IMR-90 (cell line): Measurements from ENCODE around the gene YTHDC2. TPM values are rescaled to one million over a fixed set of nuclear protein-coding genes. Genes with fewer than 3 reads are reported as not detected.
A peak's percentile ranks its signal among the peaks of the same experiment; 100 is the strongest.

Experiments
- ATAC-seq: fragments of 200-7000 bp; cut with Tn5 transposase; 2 replicates; pipeline ENCODE4 v1.9.1; 2020; ENCODE audit warnings: low read depth, mild to moderate bottlenecking, moderate library complexity
- BruUV-seq: library from RNA; stranded (reverse); fragments of 400-500 nt; replicated peaks from 2 replicates; lab custom pipeline; 2021; lab: Mats Ljungman, UMichigan
- CTCF ChIA-PET: fragments of 300-600 bp; formaldehyde crosslinking; extraction: SDS; loops from one replicate; lab custom pipeline; 2021; ENCODE audit warnings: antibody characterized with exemption; lab: Yijun Ruan, JAX
- POLR2A ChIA-PET: fragments of 300-600 bp; sonication (Branson Sonifier 250); formaldehyde crosslinking; loops from one replicate; lab custom pipeline; 2022; ENCODE audit warnings: antibody characterized with exemption; ENCODE audit not compliant: unreplicated experiment; lab: Charles Lee
- DNase-seq: peaks from one replicate; pipeline ENCODE4 v3.0.0; 2013
- H2AFZ ChIP-seq: replicated peaks from 2 replicates; pipeline ENCODE3; 2013; ENCODE audit warnings: low read length, mild to moderate bottlenecking; ENCODE audit not compliant: poor library complexity
- H2AK5ac ChIP-seq: 2 replicates; pipeline ENCODE4 v1.6.1; 2013; ENCODE audit warnings: low read depth, low read length, inconsistent platforms
- H2AK9ac ChIP-seq: replicated peaks from 2 replicates; pipeline ENCODE3; 2013; ENCODE audit warnings: mild to moderate bottlenecking, low read depth, low read length, moderate library complexity; ENCODE audit not compliant: poor library complexity
- H2BK120ac ChIP-seq: 2 replicates; pipeline ENCODE4 v1.6.1; 2013; ENCODE audit warnings: low read depth, low read length, inconsistent platforms
- H2BK15ac ChIP-seq: 3 replicates; pipeline ENCODE4 v1.6.1; 2013; ENCODE audit warnings: low read depth, low read length, inconsistent platforms
- H2BK20ac ChIP-seq: 2 replicates; pipeline ENCODE4 v1.6.1; 2013; ENCODE audit warnings: low read depth, mild to moderate bottlenecking, inconsistent platforms, low read length, moderate library complexity
- H2BK5ac ChIP-seq: 2 replicates; pipeline ENCODE4 v1.6.1; 2013; ENCODE audit warnings: mild to moderate bottlenecking, low read depth, low read length, inconsistent platforms; ENCODE audit not compliant: poor library complexity, severe bottlenecking
- H3K14ac ChIP-seq: replicated peaks from 2 replicates; pipeline ENCODE4 v1.6.1; 2013; ENCODE audit warnings: low read depth, low read length, inconsistent platforms
- H3K18ac ChIP-seq: 2 replicates; pipeline ENCODE4 v1.6.1; 2013; ENCODE audit warnings: low read depth, low read length, control low read depth
- H3K23ac ChIP-seq: 2 replicates; pipeline ENCODE4 v1.6.1; 2013; ENCODE audit warnings: low read depth, low read length, inconsistent platforms
- H3K27ac ChIP-seq: 2 replicates; pipeline ENCODE4 v1.5.1; 2013; ENCODE audit warnings: mild to moderate bottlenecking, control low read depth, low read length; ENCODE audit not compliant: insufficient read depth
- H3K27me3 ChIP-seq: 2 replicates; pipeline ENCODE4 v1.6.1; 2013; ENCODE audit warnings: low read length; ENCODE audit not compliant: control insufficient read depth, insufficient read depth
- H3K36me3 ChIP-seq: 2 replicates; pipeline ENCODE4 v1.6.1; 2013; ENCODE audit warnings: low read length, mixed read lengths; ENCODE audit not compliant: control insufficient read depth, insufficient read depth
- H3K4ac ChIP-seq: 2 replicates; pipeline ENCODE4 v1.6.1; 2013; ENCODE audit warnings: low read depth, low read length, inconsistent platforms
- H3K4me1 ChIP-seq: 2 replicates; pipeline ENCODE4 v1.6.1; 2013; ENCODE audit warnings: low read length, mixed read lengths; ENCODE audit not compliant: control insufficient read depth, insufficient read depth
- H3K4me2 ChIP-seq: 2 replicates; pipeline ENCODE4 v1.6.1; 2013; ENCODE audit warnings: low read depth, mild to moderate bottlenecking, control low read depth, low read length, moderate library complexity
- H3K4me3 ChIP-seq: 2 replicates; pipeline ENCODE4 v1.5.1; 2013; ENCODE audit warnings: low read depth, mild to moderate bottlenecking, control low read depth, low read length, moderate library complexity; ENCODE audit not compliant: insufficient read depth
- H3K56ac ChIP-seq: 2 replicates; pipeline ENCODE4 v1.6.1; 2013; ENCODE audit warnings: low read length, inconsistent platforms; ENCODE audit not compliant: insufficient read depth; ENCODE audit errors: extremely low read depth
- H3K79me1 ChIP-seq, 2 experiments: 2 replicates each; pipeline ENCODE4 v1.6.1; 2013; ENCODE audit warnings: low read length in 2 of 2, inconsistent platforms in 1 of 2, low read depth in 1 of 2
- H3K9ac ChIP-seq: 2 replicates; pipeline ENCODE4 v1.6.1; 2013; ENCODE audit warnings: low read depth, low read length, control low read depth
- H3K9me1 ChIP-seq: 2 replicates; pipeline ENCODE4 v1.6.1; 2013; ENCODE audit warnings: low read length, inconsistent platforms; ENCODE audit not compliant: insufficient read depth
- H3K9me3 ChIP-seq: 2 replicates; pipeline ENCODE4 v1.6.1; 2013; ENCODE audit warnings: low read length; ENCODE audit not compliant: control insufficient read depth, insufficient read depth
- H4K20me1 ChIP-seq: 2 replicates; pipeline ENCODE4 v1.6.1; 2013; ENCODE audit warnings: low read length, inconsistent platforms; ENCODE audit not compliant: insufficient read depth
- H4K5ac ChIP-seq: 2 replicates; pipeline ENCODE4 v1.6.1; 2013; ENCODE audit warnings: mild to moderate bottlenecking, low read depth, low read length, control low read depth
- H4K8ac ChIP-seq, 2 experiments: 2 replicates each; pipeline ENCODE4 v1.6.1; 2013; ENCODE audit warnings: low read depth in 2 of 2, low read length in 2 of 2, control low read depth in 1 of 2, inconsistent platforms in 1 of 2
- H4K91ac ChIP-seq: 2 replicates; pipeline ENCODE4 v1.6.1; 2013; ENCODE audit warnings: low read depth, low read length, inconsistent platforms; ENCODE audit not compliant: insufficient read depth
- ELK1 ChIP-seq: fragments of 150-350 bp; IDR thresholded peaks from 2 replicates; pipeline ENCODE4 v1.6.1; 2016; ENCODE audit warnings: low read depth, mild to moderate bottlenecking, low read length, moderate library complexity, borderline replicate concordance
- MAFK ChIP-seq: IDR thresholded peaks from 2 replicates; pipeline ENCODE4 v1.6.1; 2012; ENCODE audit warnings: low read depth, low read length, improper control_type of control experiment
- WGBS, 2 experiments: methylation state at CpG; one replicate each; pipeline versions ENCODE4 v1.1.5 to v1.1.7; 2013; ENCODE audit warnings: missing lambda C conversion rate in 2 of 2; ENCODE audit not compliant: insufficient read length in 1 of 2; ENCODE audit errors: extremely low coverage in 2 of 2; 5-methylcytosine and 5-hydroxymethylcytosine counted together
- dilution Hi-C: fragments of 300-500 bp; cut with HindIII; formaldehyde crosslinking; loops from one replicate; pipeline ENCODE4 v1.14.3; 2018; ENCODE audit warnings: low sequenced_read_pairs; ENCODE audit not compliant: unreplicated experiment
- in situ Hi-C: fragments of 300-500 bp; cut with MboI; formaldehyde crosslinking; loops from 3 replicates; pipeline ENCODE4 v1.14.3; 2019; ENCODE audit warnings: low sequenced_read_pairs, inconsistent platforms, mixed read lengths
- intact Hi-C: fragments of 100-400 bp; cut with micrococcal nuclease; formaldehyde crosslinking; loops from 2 replicates; pipeline ENCODE4 v1.10.0; 2022
- polyA plus RNA-seq, 3 experiments: library from polyadenylated mRNA; depleted of rRNA; stranded (reverse); fragments of >200 nt; gene quantifications; 2 replicates each; pipeline ENCODE4 v1.2.3, GENCODE V29; 2012; ENCODE audit warnings: low replicate concordance in 1 of 3
- total RNA-seq: library from RNA; depleted of rRNA; stranded (reverse); fragments of >200 nt; gene quantifications from 2 replicates; pipeline ENCODE4 v1.2.3, GENCODE V29; 2012

Gene YTHDC2
- total and polyA plus RNA-seq, 2 of the 4 experiments (the other 2 are of a cell fraction): 6.5 to 13.4 TPM

DNA sequence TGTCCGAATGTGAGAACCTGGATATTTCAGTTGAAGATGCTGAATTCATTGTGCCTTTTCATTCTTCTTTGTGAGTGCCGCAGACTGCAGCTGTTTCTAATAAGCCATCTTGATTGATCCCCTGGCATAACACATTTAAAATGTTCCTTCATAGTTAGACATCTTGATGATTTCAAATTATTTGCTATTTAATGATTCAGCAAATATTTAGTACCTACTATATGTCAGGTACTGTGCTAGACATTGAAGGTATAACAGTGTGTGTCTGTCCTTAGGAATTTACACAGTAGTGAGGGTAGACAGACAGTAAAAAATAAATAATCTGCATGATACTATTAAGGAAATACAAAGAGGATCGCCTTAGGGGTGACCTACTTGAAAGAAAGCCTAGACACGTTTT is 61.6 kb downstream of the YTHDC2 start:
- ATAC-seq: no peak
- no peak overlapping the region for H2BK5ac ChIP-seq
- DNase-seq: no peak
- H4K5ac ChIP-seq: no peak overlapping the region
- intact Hi-C loops: no loop called here
- ChIA-PET CTCF (no interaction called here), POLR2A (no interaction called here)
- no peak overlapping the region for H2AK5ac ChIP-seq
- WGBS, 2 experiments: 93% methylated on average over 2 of the region's 4 CpGs; no CpG with 5 or more reads in 1 of the 2 experiments
- H3K18ac ChIP-seq: no peak overlapping the region
- peaks cover 2% of the 10 kb centered on the region; the same call in 1 of the 2 replicates for H3K9me3 ChIP-seq
- H2BK120ac ChIP-seq: no peak overlapping the region
- no peak overlapping the region for H2BK15ac ChIP-seq
- no peak overlapping the region for H3K14ac ChIP-seq
- no peak overlapping the region for H2AFZ ChIP-seq
- peaks cover 7% of the 10 kb centered on the region for H3K9me1 ChIP-seq
- no peak overlapping the region for H3K4me2 ChIP-seq
- no peak overlapping the region for H2AK9ac ChIP-seq
- H2BK20ac ChIP-seq: no peak overlapping the region
- H3K56ac ChIP-seq: no peak overlapping the region
- 0 out of 2 replicates have a peak, but pooled peaks have one; percentile 20 for TF ChIP-seq MAFK
- no peak for TF ChIP-seq ELK1
- in situ Hi-C loops: no loop called here
- H4K8ac ChIP-seq: no peak overlapping the region
- H3K9ac ChIP-seq: no peak overlapping the region
- peaks cover 3 to 17% of the 10 kb centered on the region in 2 experiments; a peak in 3 of 4 replicates for H3K79me1 ChIP-seq
- peaks cover 5% of the 10 kb centered on the region; the same call in 1 of the 2 replicates for H3K4me1 ChIP-seq
- no peak overlapping the region for H3K4ac ChIP-seq
- no peaks in the 10 kb centered on the region; the same call in 1 of the 2 replicates for H4K20me1 ChIP-seq
- H3K27ac ChIP-seq: no peak overlapping the region
- H3K23ac ChIP-seq: no peak overlapping the region
- H3K4me3 ChIP-seq: no peak overlapping the region
- BruUV-seq: no TSS peak
- no peaks in the 10 kb centered on the region for H3K27me3 ChIP-seq
- H4K91ac ChIP-seq: no peak overlapping the region
- peaks cover 15% of the 10 kb centered on the region for H3K36me3 ChIP-seq
- dilution Hi-C loops: no loop called here
